SKM-1 treated with dmso at 0.1 percent for 144 hours (cell line): Measurements from ENCODE around the gene LYST.
"Not testable (repeated sequence)": the region's sequence is repeated elsewhere in the genome, so short reads cannot be mapped to it uniquely, and the experiment has no call there.

Experiments used
- DNase-seq: peaks from one replicate; lab custom pipeline; 2025; ENCODE audit not compliant: unreplicated experiment; lab: John Stamatoyannopoulos, UW

LYST gene

GRCh38 chr1:235639226-235640205 lies 227.2 kb downstream of the LYST start:
- no peak for DNase-seq

- DNase-seq = not testable (repeated sequence)
These were observed 228.1 kb downstream of the LYST start for GRCh38 chr1:235638612-235639011.

GRCh38 chr1:235637756-235638534 lies 228.8 kb downstream of the LYST start:
- no peak for DNase-seq

GRCh38 chr1:235635938-235636662 lies 230.6 kb downstream of the LYST start:
- DNase-seq = no peak

GRCh38 chr1:235632506-235633401 lies 234.0 kb downstream of the LYST start:
- peak; percentile 35 for DNase-seq

- DNase-seq = no peak
These were observed 234.9 kb downstream of the LYST start for GRCh38 chr1:235631816-235632215.

GRCh38 chr1:235628316-235629005 lies 238.2 kb downstream of the LYST start:
- DNase-seq = no peak

GRCh38 chr1:235625831-235626230 lies 240.9 kb downstream of the LYST start:
- DNase-seq = no peak

- no peak for DNase-seq
These were observed 241.4 kb downstream of the LYST start for GRCh38 chr1:235625340-235625739.

- DNase-seq = peak; percentile 30
These were observed 241.9 kb downstream of the LYST start for GRCh38 chr1:235624721-235625333.

GRCh38 chr1:235622936-235623779 lies 243.5 kb downstream of the LYST start:
- no peak for DNase-seq

- not testable (repeated sequence) for DNase-seq
These were observed 247.6 kb downstream of the LYST start for GRCh38 chr1:235619149-235619548.

GRCh38 chr1:235617808-235618207 lies 248.9 kb downstream of the LYST start:
- no peak for DNase-seq

- no peak for DNase-seq
These were observed 249.6 kb downstream of the LYST start for GRCh38 chr1:235617140-235617539.

- no peak for DNase-seq
These were observed 252.2 kb downstream of the LYST start for GRCh38 chr1:235614442-235614954.

- DNase-seq = no peak
These were observed 253.1 kb downstream of the LYST start for GRCh38 chr1:235613602-235614001.

GRCh38 chr1:235612761-235613160 lies 253.9 kb downstream of the LYST start:
- no peak for DNase-seq
